DMS153 (cell line): ENCODE measurements around the gene FARP1.

Source experiments
- DNase-seq: peaks from one replicate; lab custom pipeline; 2025; lab: John Stamatoyannopoulos, UW

The FARP1 gene

DNA sequence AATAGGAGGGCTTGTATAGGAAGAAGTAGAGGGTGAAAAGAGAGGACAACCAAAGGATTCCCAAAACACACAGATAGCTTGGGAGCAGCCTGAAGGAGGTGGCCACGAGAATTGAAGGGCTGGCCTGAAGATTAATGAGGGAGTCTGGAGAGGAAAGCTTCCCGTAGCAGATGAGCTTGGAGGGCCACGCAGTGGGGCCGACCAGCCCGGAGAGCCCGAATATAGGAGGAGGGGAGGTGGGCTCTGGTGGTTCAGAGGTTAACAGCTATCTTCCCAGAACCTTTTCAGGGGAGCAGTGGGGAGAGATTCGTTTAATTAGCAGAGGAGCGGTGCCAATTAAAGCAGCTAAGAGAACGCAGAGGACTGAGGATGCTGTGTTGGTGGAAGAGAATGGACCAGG lies 279.2 kb downstream of the FARP1 start:
- DNase-seq: no peak

DNA sequence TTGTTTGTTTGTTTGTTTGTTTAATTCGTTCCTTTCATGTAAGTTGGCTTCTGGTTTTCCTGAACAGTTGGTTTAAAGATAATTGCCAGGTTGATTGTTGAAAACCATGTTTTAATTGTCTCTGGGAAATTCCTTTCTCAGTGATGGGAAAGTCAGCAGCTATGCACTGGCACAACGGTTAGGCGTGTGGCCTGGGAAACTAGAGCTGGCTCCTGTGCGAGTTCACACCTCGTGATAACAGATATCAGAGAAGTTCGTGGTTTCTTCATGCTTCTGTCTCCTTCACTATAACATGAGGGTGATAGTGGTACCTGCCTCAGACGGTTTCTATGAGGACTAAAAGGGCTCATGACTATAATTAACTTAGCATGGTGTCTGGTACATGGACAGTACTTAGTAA lies 280.5 kb downstream of the FARP1 start:
- DNase-seq: no peak

DNA sequence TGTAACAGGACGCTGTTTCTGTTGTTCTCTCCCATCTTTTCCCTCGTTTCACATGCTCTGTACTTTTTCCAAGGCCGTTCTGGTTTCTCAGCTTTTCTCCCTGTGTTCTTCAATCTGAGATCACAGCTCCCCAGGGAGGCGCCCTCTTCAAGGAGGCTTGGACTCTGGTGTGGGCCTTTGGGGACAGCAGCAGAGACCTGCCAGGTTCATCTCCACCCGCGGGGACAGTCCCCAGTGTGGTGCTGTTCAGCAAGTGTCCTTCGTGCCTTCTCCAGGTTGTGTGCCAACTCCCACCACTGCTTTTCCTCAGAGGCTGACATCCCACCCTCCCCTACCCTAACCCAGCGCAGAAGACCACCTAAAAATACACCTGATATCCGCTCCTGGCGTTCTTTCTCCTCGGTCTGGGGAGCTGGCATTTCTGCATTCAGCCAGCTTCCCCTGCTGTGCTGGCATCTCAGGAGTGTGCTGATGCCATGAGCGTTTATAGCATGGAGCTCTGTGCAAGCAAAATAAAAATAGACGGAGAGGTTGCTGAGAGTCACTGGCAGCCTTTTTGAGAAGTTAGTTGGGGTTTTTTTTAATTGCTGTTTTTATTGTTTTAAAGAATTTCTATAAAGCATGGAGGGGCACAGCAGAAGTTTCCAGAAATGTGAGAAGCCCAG lies 284.6 kb downstream of the FARP1 start:
- no peak for DNase-seq

DNA sequence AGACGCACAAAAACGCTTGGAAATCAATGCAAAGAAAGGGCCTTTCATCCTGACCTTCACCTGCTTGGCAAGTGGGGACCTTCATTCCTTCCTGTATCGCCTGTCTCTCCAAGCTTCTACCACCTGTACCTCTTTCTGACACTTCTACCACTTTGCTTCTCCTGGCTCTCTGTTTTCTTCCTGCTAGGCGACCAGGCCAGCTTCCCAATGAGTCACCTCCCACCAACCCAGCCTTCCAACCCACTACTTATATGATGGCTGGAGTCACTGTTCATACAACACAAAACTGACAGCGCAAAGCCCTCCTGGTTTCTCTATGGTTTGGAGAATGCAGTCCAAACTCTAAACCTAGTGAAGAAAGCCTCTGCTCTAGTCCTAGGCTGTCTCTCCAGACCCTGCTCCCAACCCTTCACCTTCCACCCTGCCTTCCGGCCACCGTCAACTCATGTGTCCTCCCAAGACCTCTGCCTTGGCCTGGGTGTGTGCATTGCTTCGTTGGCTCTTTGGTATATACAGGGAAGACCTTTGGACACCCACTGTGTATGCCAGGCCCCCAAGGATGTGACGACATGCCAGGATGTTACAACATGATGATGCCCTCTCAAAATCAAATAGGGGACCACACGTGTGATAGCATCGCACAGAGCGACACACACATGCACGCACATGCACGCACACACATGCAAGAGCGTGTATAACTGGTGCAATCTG lies 285.5 kb downstream of the FARP1 start:
- no peak for DNase-seq

DNA sequence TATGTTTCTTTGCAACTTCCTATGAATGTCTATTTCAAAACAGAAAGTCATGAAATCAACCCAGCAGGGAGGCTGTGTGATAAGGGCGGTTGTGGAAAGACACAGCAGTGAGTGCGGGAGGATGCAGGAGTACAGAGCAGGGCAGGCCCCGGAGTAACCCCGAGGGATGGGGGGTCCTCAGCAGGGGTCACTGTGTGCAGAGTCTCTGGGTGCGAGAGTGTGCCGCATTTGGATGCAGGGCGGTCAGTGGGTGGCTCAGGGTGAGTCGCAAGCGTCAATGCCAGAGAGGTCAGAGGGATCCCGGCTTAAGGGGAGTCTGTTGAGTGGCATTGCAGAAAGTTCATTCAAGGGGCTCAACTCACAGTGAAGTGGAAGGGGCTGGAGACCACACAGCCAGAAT lies 286.2 kb downstream of the FARP1 start:
- DNase-seq: no peak

DNA sequence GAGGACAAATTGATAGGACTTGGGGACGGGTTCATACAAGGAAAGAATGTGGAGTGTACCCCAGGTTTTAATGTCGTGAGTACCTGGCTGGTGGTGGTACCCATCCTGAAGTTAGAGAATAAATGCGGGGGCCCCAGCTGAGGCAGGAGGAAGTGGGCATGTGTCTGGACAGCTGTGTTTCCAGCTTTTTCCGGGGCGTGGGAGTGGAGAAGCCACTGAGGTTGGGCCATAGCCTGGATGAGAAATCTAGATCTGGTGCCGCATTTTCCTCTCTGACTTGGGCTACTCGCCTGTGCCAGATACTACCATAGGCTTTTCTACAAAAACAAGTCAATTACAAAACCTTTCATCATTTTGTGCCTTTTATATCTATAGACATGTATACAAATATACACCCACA lies 286.6 kb downstream of the FARP1 start:
- DNase-seq: no peak

DNA sequence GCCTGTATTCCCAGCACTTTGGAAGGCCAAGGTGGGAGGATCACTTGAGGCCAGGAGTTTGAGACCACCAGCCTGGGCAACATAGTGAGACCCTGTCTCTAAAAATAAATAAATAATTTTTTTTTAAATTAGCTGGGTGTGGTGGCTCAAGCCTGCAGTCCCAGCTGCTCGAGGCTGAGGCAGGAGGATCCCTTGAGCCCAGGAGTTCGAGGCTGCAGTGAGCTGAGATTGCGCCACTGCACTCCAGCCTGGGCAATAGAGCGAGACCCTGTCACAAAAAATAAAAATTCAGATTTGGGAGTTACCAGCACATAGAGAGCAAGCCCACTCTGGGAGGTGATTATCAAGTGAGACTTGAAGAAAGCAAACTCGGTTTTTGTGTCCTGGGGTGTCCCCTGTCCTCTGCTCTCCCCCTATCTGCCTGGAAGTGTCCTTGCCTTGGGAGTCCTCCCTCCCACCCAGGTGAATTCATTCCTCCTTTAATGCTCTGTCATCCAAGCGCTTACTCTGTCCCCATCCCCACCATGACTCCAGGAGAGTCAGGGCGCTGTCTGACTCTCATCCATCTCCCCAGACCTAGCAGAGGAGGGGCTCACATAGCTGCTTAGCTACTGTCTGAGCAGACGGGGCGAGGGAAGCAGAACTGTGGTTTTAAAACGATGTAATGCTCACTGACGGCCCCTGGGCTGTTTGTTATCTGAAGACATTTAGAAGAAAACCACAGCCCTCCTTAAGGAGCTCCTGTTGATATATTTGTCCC lies 287.3 kb downstream of the FARP1 start:
- no peak for DNase-seq

DNA sequence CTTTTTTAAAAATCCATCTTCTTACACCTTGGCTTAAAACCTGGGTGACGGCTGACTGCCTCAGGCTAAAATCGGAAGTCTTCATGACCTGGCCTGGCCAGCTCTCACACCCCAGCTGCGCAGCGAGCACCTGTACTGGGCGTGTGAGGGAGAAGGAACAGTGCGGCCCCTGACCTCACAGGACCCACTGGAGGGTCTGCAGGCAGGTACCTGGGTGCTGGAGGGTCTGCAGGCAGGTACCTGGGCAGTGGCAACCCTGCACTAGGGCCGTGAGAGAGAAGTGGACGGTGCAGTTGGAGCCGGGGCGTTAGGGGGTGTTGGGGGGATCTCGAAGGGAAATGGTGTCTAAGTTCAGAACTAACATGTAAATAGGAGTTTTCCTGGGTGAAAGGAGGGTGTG lies 289.7 kb downstream of the FARP1 start:
- DNase-seq: no peak

DNA sequence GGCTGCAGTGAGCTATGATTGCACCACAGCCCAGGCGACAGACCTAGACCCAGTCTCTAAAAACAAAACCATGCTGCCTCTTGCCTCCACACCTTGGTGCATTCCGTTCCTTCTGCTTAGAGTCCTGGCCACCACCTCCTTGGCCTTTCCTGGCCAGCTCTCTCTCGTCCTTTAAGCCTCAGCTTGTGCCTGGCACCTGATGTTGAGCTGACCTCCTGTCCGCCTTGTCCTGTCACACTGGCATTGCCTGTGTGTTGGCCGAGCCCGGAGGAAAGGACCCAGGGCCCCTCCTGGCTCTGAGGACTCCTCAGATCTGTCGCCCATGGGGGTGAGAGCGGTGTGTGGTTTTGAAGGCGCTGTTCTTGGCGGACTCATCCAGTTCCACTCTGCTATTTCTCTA lies 290.8 kb downstream of the FARP1 start:
- no peak for DNase-seq

DNA sequence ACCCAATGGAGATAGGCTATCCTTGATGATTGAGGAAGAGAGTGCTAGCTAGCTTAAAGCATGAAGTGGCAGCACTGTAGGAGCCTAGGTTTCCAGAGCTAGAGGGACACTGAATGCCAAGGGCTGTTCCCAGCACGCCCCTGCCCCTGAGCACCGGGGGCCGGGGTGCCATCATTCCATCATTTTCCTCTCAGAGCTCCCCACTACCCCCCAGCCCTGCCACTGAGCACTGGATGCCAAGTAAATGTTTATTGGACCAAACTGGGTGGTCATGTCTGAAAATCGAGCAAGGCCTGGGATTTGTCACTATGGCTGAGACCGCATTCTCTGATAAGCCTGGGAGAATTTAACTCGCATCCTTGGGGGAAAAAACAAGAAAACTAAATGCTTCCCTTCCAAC lies 291.2 kb downstream of the FARP1 start:
- DNase-seq: no peak

DNA sequence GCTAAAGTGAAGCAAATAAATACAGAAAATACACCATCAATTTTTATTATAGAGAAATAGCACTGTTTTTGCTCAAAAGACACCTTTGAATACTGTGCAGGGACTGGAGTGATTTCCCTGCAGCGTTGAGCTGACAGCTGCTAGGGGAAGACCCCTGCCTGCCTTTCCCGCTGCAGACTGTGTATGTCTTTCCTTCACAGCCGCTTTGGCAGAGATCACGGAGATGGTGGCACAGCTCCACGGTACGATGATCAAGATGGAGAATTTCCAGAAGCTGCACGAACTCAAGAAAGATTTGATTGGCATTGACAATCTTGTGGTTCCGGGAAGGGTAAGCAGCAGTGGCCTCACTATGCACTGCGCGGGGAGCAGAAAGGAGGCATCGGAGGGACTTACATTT lies 292.5 kb downstream of the FARP1 start:
- no peak for DNase-seq

DNA sequence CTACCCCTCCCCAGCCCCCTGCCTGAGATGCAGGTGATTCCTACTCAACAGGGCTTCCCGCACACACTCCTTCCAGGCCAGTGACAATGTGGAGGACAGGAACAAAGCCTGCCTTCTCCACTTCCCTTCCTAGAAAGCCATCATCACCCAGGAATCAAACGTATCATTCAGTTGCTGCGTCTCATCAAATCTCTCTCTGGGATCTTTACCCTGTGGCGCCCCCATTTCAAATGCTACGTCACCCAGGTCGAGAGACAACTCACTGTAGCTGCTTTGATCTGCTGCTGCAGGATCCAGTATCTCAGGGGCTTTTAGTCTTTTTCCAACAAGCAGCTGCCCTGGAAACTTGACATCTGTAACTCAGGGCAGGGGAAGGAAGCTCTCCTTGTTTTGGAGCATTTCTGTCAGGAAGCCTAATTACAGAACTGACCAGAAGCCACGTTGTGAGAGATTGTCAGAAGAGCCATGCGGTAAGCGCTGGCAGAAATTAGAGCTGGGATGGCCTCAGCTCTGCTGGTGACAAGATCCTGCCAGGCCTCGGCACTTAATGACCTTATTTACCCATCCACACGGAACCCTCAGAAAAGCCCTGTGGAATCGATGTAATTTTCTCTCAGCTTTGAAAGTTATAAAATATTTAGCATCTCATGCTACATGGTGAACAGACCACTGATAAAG lies 293.5 kb downstream of the FARP1 start:
- DNase-seq: no peak

DNA sequence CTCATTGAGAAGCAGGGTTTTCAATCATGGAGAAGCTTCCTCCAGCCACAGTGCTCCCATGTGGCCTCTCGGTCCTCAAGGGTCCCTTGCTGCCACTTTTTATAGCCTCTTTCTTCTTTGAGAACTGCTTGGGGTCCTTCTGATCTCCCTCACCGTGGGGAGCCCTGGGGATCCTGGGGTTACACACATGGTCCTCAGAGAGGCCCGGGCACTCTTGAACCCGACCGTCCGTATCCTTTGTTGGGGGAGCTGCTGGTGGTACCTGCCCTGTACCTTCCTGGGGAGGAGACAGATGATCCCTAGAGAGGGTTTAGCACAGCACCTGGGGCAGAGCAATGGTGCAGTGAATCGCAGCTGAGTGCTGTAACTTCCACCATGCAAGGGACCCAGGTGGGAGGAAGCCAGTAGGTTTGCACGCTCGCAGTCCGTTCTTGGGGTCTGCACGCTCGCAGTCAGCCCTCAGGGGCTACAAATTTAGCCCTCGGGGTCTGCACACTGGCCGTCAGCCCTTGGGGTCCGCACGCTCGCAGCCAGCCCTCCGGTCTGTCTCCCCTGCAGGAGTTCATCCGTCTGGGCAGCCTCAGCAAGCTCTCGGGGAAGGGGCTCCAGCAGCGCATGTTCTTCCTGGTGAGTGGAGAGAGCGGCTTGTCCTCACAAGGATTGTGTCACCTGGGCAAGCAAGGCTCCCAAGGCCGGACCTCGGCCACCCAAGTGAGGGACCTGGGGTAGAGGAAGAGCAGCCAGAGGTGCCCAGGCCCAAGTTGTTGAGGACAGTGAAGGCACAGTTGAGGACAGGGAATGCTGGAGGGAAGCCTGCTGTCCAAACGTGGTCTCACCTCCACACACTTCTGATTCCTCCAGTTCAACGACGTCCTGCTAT lies 295.6 kb downstream of the FARP1 start:
- no peak for DNase-seq

DNA sequence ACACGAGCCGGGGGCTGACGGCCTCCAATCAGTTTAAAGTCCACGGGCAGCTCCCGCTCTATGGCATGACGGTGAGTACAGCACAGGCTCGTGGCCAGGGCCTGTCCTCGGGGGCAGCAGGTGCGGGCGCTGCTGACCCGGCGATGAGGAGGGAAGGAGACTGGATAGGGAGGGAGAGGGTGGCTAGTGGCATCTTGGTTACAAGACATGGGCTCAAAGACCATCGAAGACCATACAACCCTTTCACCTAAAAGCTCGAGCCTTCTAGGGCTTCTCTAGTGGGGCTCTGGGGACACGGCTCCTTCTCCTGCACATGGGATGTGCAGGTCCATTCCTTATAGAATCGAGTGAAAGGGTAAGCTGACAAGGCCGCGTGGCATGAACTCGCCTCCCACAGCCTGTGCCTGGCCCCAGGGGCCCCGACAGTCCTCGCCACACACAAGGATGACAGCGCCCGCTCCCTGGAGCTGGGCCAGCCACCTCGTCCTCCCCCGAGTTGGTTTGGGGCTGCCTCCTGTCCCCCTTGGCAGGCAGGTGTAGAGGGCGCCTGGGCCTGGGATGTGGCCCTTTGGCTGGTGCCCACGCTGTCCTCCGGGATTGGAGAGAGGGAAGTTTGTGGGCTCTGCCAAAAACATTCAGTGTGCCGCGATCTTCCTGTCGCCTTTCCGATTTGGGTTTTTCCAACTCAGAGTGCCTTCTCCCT lies 296.4 kb downstream of the FARP1 start:
- no peak for DNase-seq

DNA sequence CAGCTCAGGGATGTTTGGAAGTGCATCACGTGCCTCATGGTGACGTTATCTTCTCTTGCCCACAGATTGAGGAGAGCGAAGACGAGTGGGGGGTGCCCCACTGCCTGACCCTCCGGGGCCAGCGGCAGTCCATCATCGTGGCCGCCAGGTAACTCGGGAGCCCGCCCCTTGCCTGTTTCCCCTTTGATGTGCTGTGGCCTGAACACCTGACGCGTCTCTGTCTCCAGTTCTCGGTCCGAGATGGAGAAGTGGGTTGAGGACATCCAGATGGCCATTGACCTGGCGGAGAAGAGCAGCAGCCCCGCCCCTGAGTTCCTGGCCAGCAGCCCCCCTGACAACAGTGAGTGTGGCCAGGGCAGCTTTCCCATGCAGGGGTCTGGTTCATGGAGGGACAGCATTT lies 297.0 kb downstream of the FARP1 start:
- DNase-seq: no peak

DNA sequence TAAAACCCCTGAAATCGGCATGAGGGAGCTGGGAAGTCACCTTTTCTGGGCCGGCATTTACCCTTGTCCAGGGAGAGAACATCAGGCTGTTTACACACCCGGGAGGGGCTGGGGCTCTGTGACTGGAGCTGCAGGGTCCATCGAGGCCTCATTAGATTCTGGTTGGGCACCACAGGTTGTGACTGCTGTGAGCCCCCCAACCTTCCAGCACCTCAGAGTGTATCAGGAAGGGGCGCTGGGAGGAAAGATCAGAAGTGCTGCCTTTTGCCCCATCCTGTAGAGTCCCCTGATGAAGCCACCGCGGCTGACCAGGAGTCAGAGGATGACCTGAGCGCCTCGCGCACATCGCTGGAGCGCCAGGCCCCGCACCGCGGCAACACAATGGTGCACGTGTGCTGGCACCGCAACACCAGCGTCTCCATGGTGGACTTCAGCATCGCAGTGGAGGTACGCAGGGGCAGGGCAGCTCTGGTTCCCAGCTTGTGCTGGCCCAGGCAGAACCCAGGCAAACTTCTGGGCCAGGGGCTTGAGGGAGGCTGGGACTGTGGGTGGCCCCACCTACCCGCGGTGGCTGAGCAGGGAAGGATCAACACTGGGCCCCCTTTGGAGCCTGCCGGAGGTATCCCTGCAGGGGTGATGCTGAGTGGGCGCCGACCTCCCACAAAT lies 297.6 kb downstream of the FARP1 start:
- no peak for DNase-seq

DNA sequence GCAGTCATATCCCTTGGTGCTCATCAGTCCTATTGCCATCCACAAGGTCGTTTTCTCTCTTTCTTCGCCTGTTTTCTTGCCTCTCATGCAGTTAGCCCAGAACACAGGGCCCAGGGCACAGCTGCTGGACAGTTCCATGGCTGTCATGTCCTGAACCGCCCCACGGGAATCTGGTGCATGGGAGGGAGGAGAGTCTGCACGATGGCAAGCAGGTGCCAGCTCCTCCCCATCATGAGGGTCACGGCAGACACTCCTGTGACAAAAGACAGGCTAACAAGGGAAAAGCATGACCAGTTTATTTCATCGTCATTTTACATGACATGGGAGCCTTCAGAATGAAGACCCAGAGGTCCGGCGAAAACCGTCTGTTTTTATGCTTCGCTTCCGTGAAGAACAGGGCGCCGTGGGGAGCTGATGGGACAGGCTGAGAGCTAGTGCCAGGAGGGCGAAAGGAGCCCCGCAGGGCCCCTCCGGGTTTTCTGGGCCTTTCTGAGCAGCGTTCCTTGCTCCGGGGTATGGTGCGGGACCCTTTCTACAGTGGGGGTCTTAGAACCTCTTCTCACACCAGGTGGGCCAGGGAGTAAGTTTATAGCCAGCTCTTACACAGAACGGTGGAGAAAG lies 298.3 kb downstream of the FARP1 start:
- no peak for DNase-seq

DNA sequence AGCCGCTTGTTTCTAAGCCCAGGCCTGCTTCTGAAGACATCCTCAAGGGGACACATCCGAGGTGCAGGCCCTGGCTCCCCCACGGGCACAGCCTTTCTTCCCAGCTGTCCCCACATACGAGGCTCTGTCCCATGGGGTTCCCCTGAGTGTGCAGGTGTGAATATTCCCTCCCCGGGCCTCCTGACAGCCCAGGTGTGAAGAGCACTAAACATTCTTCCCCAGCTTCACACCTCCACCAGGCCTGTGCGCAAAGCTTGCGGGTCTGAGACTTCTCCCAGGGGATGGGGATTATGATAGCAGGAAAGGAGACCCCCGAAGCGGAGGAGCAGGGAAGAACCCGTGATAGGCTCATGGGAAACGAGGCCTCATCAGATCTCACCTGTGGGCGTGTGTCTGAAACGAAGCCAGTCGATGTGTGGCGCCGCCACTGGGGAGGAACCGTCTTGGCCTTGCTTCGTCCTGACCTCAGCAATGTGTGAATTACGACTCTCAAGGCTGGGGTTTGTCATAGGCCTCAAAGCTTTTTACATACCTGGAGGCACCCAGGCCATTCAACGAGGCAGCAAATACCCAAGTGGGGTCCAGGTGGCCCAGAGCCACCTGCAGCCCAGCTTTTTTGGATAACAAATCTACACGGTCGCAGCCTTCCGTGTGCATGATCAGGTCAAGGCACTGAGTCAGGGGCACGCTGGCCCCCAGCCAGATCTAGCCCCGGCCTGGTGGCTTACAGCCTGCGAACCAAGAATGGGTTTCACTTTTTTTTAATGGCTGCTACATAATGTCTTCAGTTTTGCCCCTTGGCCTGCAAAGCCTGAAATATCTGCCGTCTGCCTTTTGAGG lies 299.7 kb downstream of the FARP1 start:
- DNase-seq: no peak

DNA sequence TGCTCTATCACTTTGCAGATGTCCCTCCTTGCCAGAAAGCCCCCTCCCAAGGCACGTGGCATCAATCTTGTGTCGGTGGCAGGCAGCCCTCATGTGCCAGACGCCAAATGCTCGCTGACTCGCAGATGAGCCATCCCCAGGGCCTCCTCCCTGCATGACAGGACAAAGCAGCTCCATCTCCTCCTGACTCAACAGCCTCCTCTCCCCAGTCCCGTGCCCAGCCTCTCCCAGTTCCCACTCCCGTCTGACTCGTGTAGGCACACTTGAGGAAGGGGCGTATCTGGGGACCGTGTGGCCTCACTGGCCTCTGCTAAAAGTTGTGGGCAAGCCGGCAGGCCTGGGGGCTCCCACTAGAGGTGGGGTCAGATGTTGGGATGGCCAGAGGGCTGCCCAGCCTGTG lies 300.4 kb downstream of the FARP1 start:
- no peak for DNase-seq
